ENCODE data around the gene GRIN2D.

Gene GRIN2D

DNA sequence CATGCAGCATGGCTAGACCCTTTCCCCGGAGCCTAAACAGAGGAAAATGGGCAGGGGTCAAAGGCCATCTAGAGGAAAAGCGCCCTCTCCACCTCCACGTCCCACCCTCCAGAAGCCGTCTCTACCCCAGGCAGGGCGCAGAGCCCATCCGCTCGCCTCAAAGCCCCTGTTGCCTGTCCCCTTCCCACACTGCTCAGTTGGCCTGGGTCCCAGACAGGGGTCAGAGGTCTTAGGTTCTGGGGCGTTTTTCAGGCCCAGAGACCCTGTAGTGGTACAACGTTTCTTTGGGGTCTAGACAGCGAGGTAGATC lies 30.0 kb upstream of the GRIN2D start (continued):
- TF ChIP-seq, protein P1, sequence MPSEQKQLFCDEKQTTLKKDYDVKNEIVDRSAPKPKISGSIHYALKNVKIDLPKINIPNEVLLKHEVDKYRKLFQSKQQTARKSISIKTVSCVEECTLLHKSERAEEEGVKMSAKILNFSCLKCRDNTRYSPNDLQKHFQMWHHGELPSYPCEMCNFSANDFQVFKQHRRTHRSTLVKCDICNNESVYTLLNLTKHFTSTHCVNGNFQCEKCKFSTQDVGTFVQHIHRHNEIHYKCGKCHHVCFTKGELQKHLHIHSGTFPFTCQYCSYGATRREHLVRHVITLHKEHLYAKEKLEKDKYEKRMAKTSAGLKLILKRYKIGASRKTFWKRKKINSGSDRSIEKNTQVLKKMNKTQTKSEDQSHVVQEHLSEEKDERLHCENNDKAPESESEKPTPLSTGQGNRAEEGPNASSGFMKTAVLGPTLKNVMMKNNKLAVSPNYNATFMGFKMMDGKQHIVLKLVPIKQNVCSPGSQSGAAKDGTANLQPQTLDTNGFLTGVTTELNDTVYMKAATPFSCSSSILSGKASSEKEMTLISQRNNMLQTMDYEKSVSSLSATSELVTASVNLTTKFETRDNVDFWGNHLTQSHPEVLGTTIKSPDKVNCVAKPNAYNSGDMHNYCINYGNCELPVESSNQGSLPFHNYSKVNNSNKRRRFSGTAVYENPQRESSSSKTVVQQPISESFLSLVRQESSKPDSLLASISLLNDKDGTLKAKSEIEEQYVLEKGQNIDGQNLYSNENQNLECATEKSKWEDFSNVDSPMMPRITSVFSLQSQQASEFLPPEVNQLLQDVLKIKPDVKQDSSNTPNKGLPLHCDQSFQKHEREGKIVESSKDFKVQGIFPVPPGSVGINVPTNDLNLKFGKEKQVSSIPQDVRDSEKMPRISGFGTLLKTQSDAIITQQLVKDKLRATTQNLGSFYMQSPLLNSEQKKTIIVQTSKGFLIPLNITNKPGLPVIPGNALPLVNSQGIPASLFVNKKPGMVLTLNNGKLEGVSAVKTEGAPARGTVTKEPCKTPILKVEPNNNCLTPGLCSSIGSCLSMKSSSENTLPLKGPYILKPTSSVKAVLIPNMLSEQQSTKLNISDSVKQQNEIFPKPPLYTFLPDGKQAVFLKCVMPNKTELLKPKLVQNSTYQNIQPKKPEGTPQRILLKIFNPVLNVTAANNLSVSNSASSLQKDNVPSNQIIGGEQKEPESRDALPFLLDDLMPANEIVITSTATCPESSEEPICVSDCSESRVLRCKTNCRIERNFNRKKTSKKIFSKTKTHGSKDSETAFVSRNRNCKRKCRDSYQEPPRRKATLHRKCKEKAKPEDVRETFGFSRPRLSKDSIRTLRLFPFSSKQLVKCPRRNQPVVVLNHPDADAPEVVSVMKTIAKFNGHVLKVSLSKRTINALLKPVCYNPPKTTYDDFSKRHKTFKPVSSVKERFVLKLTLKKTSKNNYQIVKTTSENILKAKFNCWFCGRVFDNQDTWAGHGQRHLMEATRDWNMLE (tag by site-specific recombination; conservative IDR thresholded peaks at IDR 0.05; ENCODE audit: low read depth), result no peak
- TF ChIP-seq, protein P2, sequence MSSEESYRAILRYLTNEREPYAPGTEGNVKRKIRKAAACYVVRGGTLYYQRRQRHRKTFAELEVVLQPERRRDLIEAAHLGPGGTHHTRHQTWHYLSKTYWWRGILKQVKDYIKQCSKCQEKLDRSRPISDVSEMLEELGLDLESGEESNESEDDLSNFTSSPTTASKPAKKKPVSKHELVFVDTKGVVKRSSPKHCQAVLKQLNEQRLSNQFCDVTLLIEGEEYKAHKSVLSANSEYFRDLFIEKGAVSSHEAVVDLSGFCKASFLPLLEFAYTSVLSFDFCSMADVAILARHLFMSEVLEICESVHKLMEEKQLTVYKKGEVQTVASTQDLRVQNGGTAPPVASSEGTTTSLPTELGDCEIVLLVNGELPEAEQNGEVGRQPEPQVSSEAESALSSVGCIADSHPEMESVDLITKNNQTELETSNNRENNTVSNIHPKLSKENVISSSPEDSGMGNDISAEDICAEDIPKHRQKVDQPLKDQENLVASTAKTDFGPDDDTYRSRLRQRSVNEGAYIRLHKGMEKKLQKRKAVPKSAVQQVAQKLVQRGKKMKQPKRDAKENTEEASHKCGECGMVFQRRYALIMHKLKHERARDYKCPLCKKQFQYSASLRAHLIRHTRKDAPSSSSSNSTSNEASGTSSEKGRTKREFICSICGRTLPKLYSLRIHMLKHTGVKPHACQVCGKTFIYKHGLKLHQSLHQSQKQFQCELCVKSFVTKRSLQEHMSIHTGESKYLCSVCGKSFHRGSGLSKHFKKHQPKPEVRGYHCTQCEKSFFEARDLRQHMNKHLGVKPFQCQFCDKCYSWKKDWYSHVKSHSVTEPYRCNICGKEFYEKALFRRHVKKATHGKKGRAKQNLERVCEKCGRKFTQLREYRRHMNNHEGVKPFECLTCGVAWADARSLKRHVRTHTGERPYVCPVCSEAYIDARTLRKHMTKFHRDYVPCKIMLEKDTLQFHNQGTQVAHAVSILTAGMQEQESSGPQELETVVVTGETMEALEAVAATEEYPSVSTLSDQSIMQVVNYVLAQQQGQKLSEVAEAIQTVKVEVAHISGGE (tag by site-specific recombination; conservative IDR thresholded peaks at IDR 0.05; ENCODE audit: low read depth), result peak; percentile 44; the same call in 1 of the 2 replicates
- TF ChIP-seq MZF1 (tag by site-specific recombination; IDR thresholded peaks at IDR 0.05; ENCODE audit: borderline replicate concordance) (peak; percentile 22; the same call in 1 of the 2 replicates), ZBTB17 (tag by site-specific recombination; IDR thresholded peaks at IDR 0.05) (no peak), ZNF48 (tag by site-specific recombination; IDR thresholded peaks at IDR 0.05) (no peak), ZNF530 (tag by site-specific recombination; IDR thresholded peaks at IDR 0.05; ENCODE audit: low read depth) (0 out of 2 replicates have a peak, but pooled peaks have one; percentile 23), SCRT1 (tag by site-specific recombination; IDR thresholded peaks at IDR 0.05; ENCODE audit: borderline replicate concordance) (peak; percentile 78), ZNF157 (tag by site-specific recombination; IDR thresholded peaks at IDR 0.05) (peak; percentile 46; the same call in 1 of the 2 replicates), ZNF324 (tag by site-specific recombination; IDR thresholded peaks at IDR 0.05) (0 out of 2 replicates have a peak, but pooled peaks have one; percentile 60), ZNF660 (tag by site-specific recombination; IDR thresholded peaks at IDR 0.05) (peak; percentile 59), ZNF138 (tag by site-specific recombination; IDR thresholded peaks at IDR 0.05; ENCODE audit: borderline replicate concordance) (no peak), WT1 (tag by site-specific recombination; IDR thresholded peaks at IDR 0.05) (0 out of 2 replicates have a peak, but pooled peaks have one; percentile 13)
- TF ChIP-seq, protein P3, sequence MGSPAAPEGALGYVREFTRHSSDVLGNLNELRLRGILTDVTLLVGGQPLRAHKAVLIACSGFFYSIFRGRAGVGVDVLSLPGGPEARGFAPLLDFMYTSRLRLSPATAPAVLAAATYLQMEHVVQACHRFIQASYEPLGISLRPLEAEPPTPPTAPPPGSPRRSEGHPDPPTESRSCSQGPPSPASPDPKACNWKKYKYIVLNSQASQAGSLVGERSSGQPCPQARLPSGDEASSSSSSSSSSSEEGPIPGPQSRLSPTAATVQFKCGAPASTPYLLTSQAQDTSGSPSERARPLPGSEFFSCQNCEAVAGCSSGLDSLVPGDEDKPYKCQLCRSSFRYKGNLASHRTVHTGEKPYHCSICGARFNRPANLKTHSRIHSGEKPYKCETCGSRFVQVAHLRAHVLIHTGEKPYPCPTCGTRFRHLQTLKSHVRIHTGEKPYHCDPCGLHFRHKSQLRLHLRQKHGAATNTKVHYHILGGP (tag by site-specific recombination; IDR thresholded peaks at IDR 0.05), result 0 out of 2 replicates have a peak, but pooled peaks have one; percentile 34
- TF ChIP-seq, protein P4, sequence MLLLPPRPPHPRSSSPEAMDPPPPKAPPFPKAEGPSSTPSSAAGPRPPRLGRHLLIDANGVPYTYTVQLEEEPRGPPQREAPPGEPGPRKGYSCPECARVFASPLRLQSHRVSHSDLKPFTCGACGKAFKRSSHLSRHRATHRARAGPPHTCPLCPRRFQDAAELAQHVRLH (tag by site-specific recombination; IDR thresholded peaks at IDR 0.05), result peak; percentile 25; the same call in 1 of the 2 replicates
- TF ChIP-seq, protein P5, sequence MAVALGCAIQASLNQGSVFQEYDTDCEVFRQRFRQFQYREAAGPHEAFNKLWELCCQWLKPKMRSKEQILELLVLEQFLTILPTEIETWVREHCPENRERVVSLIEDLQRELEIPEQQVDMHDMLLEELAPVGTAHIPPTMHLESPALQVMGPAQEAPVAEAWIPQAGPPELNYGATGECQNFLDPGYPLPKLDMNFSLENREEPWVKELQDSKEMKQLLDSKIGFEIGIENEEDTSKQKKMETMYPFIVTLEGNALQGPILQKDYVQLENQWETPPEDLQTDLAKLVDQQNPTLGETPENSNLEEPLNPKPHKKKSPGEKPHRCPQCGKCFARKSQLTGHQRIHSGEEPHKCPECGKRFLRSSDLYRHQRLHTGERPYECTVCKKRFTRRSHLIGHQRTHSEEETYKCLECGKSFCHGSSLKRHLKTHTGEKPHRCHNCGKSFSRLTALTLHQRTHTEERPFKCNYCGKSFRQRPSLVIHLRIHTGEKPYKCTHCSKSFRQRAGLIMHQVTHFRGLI (tag by site-specific recombination; IDR thresholded peaks at IDR 0.05), result peak; percentile 44; the same call in 1 of the 2 replicates
- TF ChIP-seq, protein P6, sequence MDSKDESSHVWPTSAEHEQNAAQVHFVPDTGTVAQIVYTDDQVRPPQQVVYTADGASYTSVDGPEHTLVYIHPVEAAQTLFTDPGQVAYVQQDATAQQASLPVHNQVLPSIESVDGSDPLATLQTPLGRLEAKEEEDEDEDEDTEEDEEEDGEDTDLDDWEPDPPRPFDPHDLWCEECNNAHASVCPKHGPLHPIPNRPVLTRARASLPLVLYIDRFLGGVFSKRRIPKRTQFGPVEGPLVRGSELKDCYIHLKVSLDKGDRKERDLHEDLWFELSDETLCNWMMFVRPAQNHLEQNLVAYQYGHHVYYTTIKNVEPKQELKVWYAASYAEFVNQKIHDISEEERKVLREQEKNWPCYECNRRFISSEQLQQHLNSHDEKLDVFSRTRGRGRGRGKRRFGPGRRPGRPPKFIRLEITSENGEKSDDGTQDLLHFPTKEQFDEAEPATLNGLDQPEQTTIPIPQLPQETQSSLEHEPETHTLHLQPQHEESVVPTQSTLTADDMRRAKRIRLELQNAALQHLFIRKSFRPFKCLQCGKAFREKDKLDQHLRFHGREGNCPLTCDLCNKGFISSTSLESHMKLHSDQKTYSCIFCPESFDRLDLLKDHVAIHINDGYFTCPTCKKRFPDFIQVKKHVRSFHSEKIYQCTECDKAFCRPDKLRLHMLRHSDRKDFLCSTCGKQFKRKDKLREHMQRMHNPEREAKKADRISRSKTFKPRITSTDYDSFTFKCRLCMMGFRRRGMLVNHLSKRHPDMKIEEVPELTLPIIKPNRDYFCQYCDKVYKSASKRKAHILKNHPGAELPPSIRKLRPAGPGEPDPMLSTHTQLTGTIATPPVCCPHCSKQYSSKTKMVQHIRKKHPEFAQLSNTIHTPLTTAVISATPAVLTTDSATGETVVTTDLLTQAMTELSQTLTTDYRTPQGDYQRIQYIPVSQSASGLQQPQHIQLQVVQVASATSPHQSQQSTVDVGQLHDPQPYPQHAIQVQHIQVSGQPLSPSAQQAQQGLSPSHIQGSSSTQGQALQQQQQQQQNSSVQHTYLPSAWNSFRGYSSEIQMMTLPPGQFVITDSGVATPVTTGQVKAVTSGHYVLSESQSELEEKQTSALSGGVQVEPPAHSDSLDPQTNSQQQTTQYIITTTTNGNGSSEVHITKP (tag by site-specific recombination; IDR thresholded peaks at IDR 0.05), result 0 out of 2 replicates have a peak, but pooled peaks have one; percentile 21
- TF ChIP-seq, protein P7, sequence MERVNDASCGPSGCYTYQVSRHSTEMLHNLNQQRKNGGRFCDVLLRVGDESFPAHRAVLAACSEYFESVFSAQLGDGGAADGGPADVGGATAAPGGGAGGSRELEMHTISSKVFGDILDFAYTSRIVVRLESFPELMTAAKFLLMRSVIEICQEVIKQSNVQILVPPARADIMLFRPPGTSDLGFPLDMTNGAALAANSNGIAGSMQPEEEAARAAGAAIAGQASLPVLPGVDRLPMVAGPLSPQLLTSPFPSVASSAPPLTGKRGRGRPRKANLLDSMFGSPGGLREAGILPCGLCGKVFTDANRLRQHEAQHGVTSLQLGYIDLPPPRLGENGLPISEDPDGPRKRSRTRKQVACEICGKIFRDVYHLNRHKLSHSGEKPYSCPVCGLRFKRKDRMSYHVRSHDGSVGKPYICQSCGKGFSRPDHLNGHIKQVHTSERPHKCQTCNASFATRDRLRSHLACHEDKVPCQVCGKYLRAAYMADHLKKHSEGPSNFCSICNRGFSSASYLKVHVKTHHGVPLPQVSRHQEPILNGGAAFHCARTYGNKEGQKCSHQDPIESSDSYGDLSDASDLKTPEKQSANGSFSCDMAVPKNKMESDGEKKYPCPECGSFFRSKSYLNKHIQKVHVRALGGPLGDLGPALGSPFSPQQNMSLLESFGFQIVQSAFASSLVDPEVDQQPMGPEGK (tag by site-specific recombination; IDR thresholded peaks at IDR 0.05), result peak; percentile 92
- TF ChIP-seq, protein P8, sequence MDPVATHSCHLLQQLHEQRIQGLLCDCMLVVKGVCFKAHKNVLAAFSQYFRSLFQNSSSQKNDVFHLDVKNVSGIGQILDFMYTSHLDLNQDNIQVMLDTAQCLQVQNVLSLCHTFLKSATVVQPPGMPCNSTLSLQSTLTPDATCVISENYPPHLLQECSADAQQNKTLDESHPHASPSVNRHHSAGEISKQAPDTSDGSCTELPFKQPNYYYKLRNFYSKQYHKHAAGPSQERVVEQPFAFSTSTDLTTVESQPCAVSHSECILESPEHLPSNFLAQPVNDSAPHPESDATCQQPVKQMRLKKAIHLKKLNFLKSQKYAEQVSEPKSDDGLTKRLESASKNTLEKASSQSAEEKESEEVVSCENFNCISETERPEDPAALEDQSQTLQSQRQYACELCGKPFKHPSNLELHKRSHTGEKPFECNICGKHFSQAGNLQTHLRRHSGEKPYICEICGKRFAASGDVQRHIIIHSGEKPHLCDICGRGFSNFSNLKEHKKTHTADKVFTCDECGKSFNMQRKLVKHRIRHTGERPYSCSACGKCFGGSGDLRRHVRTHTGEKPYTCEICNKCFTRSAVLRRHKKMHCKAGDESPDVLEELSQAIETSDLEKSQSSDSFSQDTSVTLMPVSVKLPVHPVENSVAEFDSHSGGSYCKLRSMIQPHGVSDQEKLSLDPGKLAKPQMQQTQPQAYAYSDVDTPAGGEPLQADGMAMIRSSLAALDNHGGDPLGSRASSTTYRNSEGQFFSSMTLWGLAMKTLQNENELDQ (tag by site-specific recombination; IDR thresholded peaks at IDR 0.05; ENCODE audit: low read depth), result no peak
